ENCODE data around the gene HTRA3.

- TF ChIP-seq, protein P1, sequence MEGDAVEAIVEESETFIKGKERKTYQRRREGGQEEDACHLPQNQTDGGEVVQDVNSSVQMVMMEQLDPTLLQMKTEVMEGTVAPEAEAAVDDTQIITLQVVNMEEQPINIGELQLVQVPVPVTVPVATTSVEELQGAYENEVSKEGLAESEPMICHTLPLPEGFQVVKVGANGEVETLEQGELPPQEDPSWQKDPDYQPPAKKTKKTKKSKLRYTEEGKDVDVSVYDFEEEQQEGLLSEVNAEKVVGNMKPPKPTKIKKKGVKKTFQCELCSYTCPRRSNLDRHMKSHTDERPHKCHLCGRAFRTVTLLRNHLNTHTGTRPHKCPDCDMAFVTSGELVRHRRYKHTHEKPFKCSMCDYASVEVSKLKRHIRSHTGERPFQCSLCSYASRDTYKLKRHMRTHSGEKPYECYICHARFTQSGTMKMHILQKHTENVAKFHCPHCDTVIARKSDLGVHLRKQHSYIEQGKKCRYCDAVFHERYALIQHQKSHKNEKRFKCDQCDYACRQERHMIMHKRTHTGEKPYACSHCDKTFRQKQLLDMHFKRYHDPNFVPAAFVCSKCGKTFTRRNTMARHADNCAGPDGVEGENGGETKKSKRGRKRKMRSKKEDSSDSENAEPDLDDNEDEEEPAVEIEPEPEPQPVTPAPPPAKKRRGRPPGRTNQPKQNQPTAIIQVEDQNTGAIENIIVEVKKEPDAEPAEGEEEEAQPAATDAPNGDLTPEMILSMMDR (IDR thresholded peaks at IDR 0.05; ENCODE audit: insufficient read depth, low read length): no peak
- no peak for TF ChIP-seq POLR2AphosphoS5 (IDR thresholded peaks at IDR 0.05; ENCODE audit: low read depth)
These were observed 20.6 kb downstream of the HTRA3 start for GRCh38 chr4:8289956-8290700.
